Glutamatergic neuron (in vitro differentiated cells): Measurements from ENCODE around the gene CEP72. TPM values are rescaled to one million over a fixed set of nuclear protein-coding genes. Genes with fewer than 3 reads are reported as not detected.

Experiments used
- DNase-seq: peaks from one replicate; pipeline ENCODE4 v3.0.0; 2022
- H3K27ac Mint-ChIP-seq: one replicate; pipeline ENCODE4 v1.8.0; 2020; ENCODE audit warnings: mild to moderate bottlenecking, mixed read lengths, inconsistent platforms; ENCODE audit not compliant: unreplicated experiment
- H3K27me3 Mint-ChIP-seq: one replicate; pipeline ENCODE4 v1.8.0; 2020; ENCODE audit warnings: mild to moderate bottlenecking, moderate library complexity, mixed read lengths, inconsistent platforms; ENCODE audit not compliant: unreplicated experiment
- H3K36me3 Mint-ChIP-seq: one replicate; pipeline ENCODE4 v1.8.0; 2020; ENCODE audit warnings: mild to moderate bottlenecking, mixed read lengths, inconsistent platforms; ENCODE audit not compliant: unreplicated experiment
- H3K4me1 Mint-ChIP-seq: one replicate; pipeline ENCODE4 v1.8.0; 2020; ENCODE audit warnings: mild to moderate bottlenecking, low read depth, mixed read lengths, inconsistent platforms; ENCODE audit not compliant: unreplicated experiment
- H3K4me3 Mint-ChIP-seq: one replicate; pipeline ENCODE4 v1.8.0; 2020; ENCODE audit warnings: mild to moderate bottlenecking, mixed read lengths, inconsistent platforms; ENCODE audit not compliant: unreplicated experiment
- H3K9me3 Mint-ChIP-seq: one replicate; pipeline ENCODE4 v1.8.0; 2020; ENCODE audit warnings: mild to moderate bottlenecking, moderate library complexity, mixed read lengths, inconsistent platforms; ENCODE audit not compliant: unreplicated experiment
- CTCF ChIP-seq: fragments of 200-600 bp; sonication (generic); IDR thresholded peaks from one replicate; pipeline ENCODE4 v1.5.0; 2021; ENCODE audit not compliant: partially characterized antibody, unreplicated experiment
- total RNA-seq: library from RNA; stranded (reverse); fragmentation: NEBNext Ultra II Directional; extraction: Animal tissue kit (Norgen Biotek cat#: 25700); gene quantifications from one replicate; pipeline ENCODE4 v1.2.1, GENCODE V29; 2021; ENCODE audit not compliant: unreplicated experiment

The CEP72 gene
- total RNA-seq, 1 donor from 2014 or later: 43.9 TPM

- H3K27ac Mint-ChIP-seq: no peak overlapping the region
- H3K9me3 Mint-ChIP-seq: peaks cover 10% of the 10 kb centered on the region
- H3K4me3 Mint-ChIP-seq: no peak overlapping the region
- H3K36me3 Mint-ChIP-seq: peaks cover 12% of the 10 kb centered on the region
- peaks cover 11% of the 10 kb centered on the region for H3K27me3 Mint-ChIP-seq
- no peak for DNase-seq
- peaks cover 7% of the 10 kb centered on the region for H3K4me1 Mint-ChIP-seq
- no peak for TF ChIP-seq CTCF
Measured at GRCh38 chr5:568061-568781, 43.9 kb upstream of the CEP72 start.

GRCh38 chr5:568809-569208 is 43.3 kb upstream of the CEP72 start:
- H3K36me3 Mint-ChIP-seq: peaks cover 12% of the 10 kb centered on the region
- peaks cover 10% of the 10 kb centered on the region for H3K9me3 Mint-ChIP-seq
- no peak for DNase-seq
- H3K27ac Mint-ChIP-seq: no peak overlapping the region
- peaks cover 7% of the 10 kb centered on the region for H3K4me1 Mint-ChIP-seq
- H3K27me3 Mint-ChIP-seq: peaks cover 11% of the 10 kb centered on the region
- H3K4me3 Mint-ChIP-seq: no peak overlapping the region
- no peak for TF ChIP-seq CTCF

GRCh38 chr5:569358-569867 is 42.7 kb upstream of the CEP72 start:
- H3K9me3 Mint-ChIP-seq: peaks cover 12% of the 10 kb centered on the region
- no peak overlapping the region for H3K4me3 Mint-ChIP-seq
- TF ChIP-seq CTCF: no peak
- peaks cover 8% of the 10 kb centered on the region for H3K4me1 Mint-ChIP-seq
- H3K36me3 Mint-ChIP-seq: peaks cover 12% of the 10 kb centered on the region
- peaks cover 11% of the 10 kb centered on the region for H3K27me3 Mint-ChIP-seq
- no peak overlapping the region for H3K27ac Mint-ChIP-seq
- no peak for DNase-seq

- peaks cover 11% of the 10 kb centered on the region for H3K27me3 Mint-ChIP-seq
- no peak overlapping the region for H3K27ac Mint-ChIP-seq
- H3K4me1 Mint-ChIP-seq: peaks cover 8% of the 10 kb centered on the region
- peaks cover 13% of the 10 kb centered on the region for H3K36me3 Mint-ChIP-seq
- no peak overlapping the region for H3K4me3 Mint-ChIP-seq
- TF ChIP-seq CTCF: no peak
- H3K9me3 Mint-ChIP-seq: peaks cover 14% of the 10 kb centered on the region
- DNase-seq: no peak
Measured at GRCh38 chr5:569868-570361, 42.2 kb upstream of the CEP72 start.

- H3K9me3 Mint-ChIP-seq: peaks cover 14% of the 10 kb centered on the region
- peaks cover 11% of the 10 kb centered on the region for H3K27me3 Mint-ChIP-seq
- no peak overlapping the region for H3K4me3 Mint-ChIP-seq
- DNase-seq: no peak
- peaks cover 18% of the 10 kb centered on the region for H3K36me3 Mint-ChIP-seq
- H3K27ac Mint-ChIP-seq: no peak overlapping the region
- H3K4me1 Mint-ChIP-seq: peaks cover 8% of the 10 kb centered on the region
- TF ChIP-seq CTCF: no peak
Measured at GRCh38 chr5:570446-570845, 41.7 kb upstream of the CEP72 start.
